ENCODE data around the gene RIC8B.

RIC8B gene

GRCh38 chr12:106767954-106768822, 6.3 kb upstream of the RIC8B start:
- DNase-seq, result no peak
- no peak overlapping the region for H2AFZ ChIP-seq (ENCODE audit: low read length)
- TF ChIP-seq CTCF (IDR thresholded peaks at IDR 0.05; ENCODE audit: low read length) (no peak), EZH2 (optimal IDR thresholded peaks at IDR 0.05; ENCODE audit: low read depth, low read length) (no peak), EZH2phosphoT487 (IDR thresholded peaks at IDR 0.05; ENCODE audit: low read length) (no peak)
- H3K79me2 ChIP-seq (ENCODE audit: low read length), result no peaks in the 10 kb centered on the region
- H3K9ac ChIP-seq (ENCODE audit: low read length), result no peak overlapping the region
- H3K36me3 ChIP-seq (replicated peaks; ENCODE audit: insufficient read depth, low read length), result no peaks in the 10 kb centered on the region
- no peaks in the 10 kb centered on the region for H4K20me1 ChIP-seq (ENCODE audit: insufficient read depth, low read length)
- H3K4me2 ChIP-seq (ENCODE audit: low read depth, low read length), result no peak overlapping the region
- no peaks in the 10 kb centered on the region for H3K4me1 ChIP-seq (ENCODE audit: low read length)
- no peaks in the 10 kb centered on the region for H3K27me3 ChIP-seq (replicated peaks; ENCODE audit: insufficient read depth, low read length)
- no peaks in the 10 kb centered on the region for H3F3A ChIP-seq (ENCODE audit: insufficient read depth, low read length)
- H3K9me3 ChIP-seq (replicated peaks; ENCODE audit: insufficient read depth, low read length), result no peaks in the 10 kb centered on the region
- no peak overlapping the region for H3K4me3 ChIP-seq (ENCODE audit: low read length)
- no peaks in the 10 kb centered on the region for H3K9me2 ChIP-seq (replicated peaks; ENCODE audit: insufficient read depth, low read length)
- no peak overlapping the region for H3K27ac ChIP-seq (ENCODE audit: low read length)

- Histone ChIP-seq H3K9me2 (replicated peaks; ENCODE audit: insufficient read depth, low read length) (no peaks in the 10 kb centered on the region), H3K4me2 (ENCODE audit: low read depth, low read length) (no peak overlapping the region), H3K9ac (ENCODE audit: low read length) (no peak overlapping the region), H3K27me3 (replicated peaks; ENCODE audit: insufficient read depth, low read length) (no peaks in the 10 kb centered on the region), H4K20me1 (ENCODE audit: insufficient read depth, low read length) (no peaks in the 10 kb centered on the region), H3K4me3 (ENCODE audit: low read length) (no peak overlapping the region), H3K9me3 (replicated peaks; ENCODE audit: insufficient read depth, low read length) (no peaks in the 10 kb centered on the region), H3K4me1 (ENCODE audit: low read length) (no peaks in the 10 kb centered on the region), H3K79me2 (ENCODE audit: low read length) (no peaks in the 10 kb centered on the region), H3K27ac (ENCODE audit: low read length) (no peak overlapping the region), H3F3A (ENCODE audit: insufficient read depth, low read length) (no peaks in the 10 kb centered on the region), H3K36me3 (replicated peaks; ENCODE audit: insufficient read depth, low read length) (no peaks in the 10 kb centered on the region), H2AFZ (ENCODE audit: low read length) (no peak overlapping the region)
- DNase-seq, result no peak
- TF ChIP-seq EZH2 (optimal IDR thresholded peaks at IDR 0.05; ENCODE audit: low read depth, low read length) (no peak), EZH2phosphoT487 (IDR thresholded peaks at IDR 0.05; ENCODE audit: low read length) (no peak), CTCF (IDR thresholded peaks at IDR 0.05; ENCODE audit: low read length) (no peak)
These were observed 5.4 kb upstream of the RIC8B start for GRCh38 chr12:106769078-106769477.

- no peaks in the 10 kb centered on the region for H4K20me1 ChIP-seq (ENCODE audit: insufficient read depth, low read length)
- H3K9me3 ChIP-seq (replicated peaks; ENCODE audit: insufficient read depth, low read length), result no peaks in the 10 kb centered on the region
- H3K9ac ChIP-seq (ENCODE audit: low read length), result no peak overlapping the region
- H3K36me3 ChIP-seq (replicated peaks; ENCODE audit: insufficient read depth, low read length), result no peaks in the 10 kb centered on the region
- no peak for TF ChIP-seq EZH2 (optimal IDR thresholded peaks at IDR 0.05; ENCODE audit: low read depth, low read length)
- no peak for TF ChIP-seq EZH2phosphoT487 (IDR thresholded peaks at IDR 0.05; ENCODE audit: low read length)
- no peak for TF ChIP-seq CTCF (IDR thresholded peaks at IDR 0.05; ENCODE audit: low read length)
- no peaks in the 10 kb centered on the region for H3F3A ChIP-seq (ENCODE audit: insufficient read depth, low read length)
- no peak overlapping the region for H3K4me3 ChIP-seq (ENCODE audit: low read length)
- no peak for DNase-seq
- H3K79me2 ChIP-seq (ENCODE audit: low read length), result 0 out of 2 replicates have a peak, but pooled peaks cover under 1% of the 10 kb centered on the region
- H3K27me3 ChIP-seq (replicated peaks; ENCODE audit: insufficient read depth, low read length), result no peaks in the 10 kb centered on the region
- no peak overlapping the region for H2AFZ ChIP-seq (ENCODE audit: low read length)
- H3K27ac ChIP-seq (ENCODE audit: low read length), result no peak overlapping the region
- H3K4me1 ChIP-seq (ENCODE audit: low read length), result no peaks in the 10 kb centered on the region
- no peaks in the 10 kb centered on the region for H3K9me2 ChIP-seq (replicated peaks; ENCODE audit: insufficient read depth, low read length)
- H3K4me2 ChIP-seq (ENCODE audit: low read depth, low read length), result no peak overlapping the region
These were observed 4.9 kb upstream of the RIC8B start for GRCh38 chr12:106769546-106769945.

All from MM.1S (cell line).